Measurements from ENCODE around the gene FOXB1. TPM values are rescaled to one million over a fixed set of nuclear protein-coding genes. Genes with fewer than 3 reads are reported as not detected.

Gene FOXB1
- total RNA-seq, 1 donor from 2014 or later = not detected

DNA sequence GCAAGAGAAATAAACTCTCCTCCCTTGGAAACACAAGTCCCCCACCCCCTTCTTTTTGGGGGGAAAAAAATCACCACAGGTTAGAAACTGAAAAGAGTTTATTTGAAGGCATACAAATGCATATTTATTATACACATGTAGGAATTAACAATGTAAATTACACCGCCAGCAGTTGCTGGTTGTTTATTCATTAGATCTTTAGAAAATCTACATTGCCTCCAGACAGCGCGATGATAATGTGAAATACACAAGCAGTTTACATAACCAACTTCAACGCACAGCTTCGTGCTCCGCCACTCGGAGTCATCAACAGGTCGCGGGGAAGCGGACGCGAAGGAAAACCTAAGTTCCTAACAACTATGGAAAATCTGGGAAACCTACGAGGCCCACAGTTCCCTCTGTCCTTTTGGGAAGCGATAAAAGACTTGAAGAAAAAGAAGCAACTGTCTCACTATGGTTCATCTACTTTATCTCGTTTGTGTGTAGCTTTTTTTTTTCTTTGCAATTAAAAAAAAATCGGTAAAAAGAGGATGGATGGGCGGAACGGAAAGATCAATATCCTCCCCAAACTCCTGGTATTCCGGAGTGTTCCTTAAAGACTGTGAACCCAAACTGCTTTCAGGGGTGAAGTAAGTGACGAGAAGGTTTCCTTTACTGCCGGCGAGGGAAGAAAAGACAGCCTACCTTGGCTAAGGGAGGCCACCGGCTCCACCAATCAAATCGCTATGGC, 8.4 kb upstream of the FOXB1 start:
- Histone ChIP-seq H3K4me1 (peaks cover 13% of the 10 kb centered on the region), H3K27me3 (ENCODE audit: low read depth) (peaks cover 94% of the 10 kb centered on the region), H3K9me3 (no peaks in the 10 kb centered on the region), H3K36me3 (no peaks in the 10 kb centered on the region), H3K4me3 (no peak overlapping the region), H3K27ac (no peak overlapping the region)
- intact Hi-C loops (cut with DNase I) = no loop called here
- DNase-seq (no peak), ATAC-seq (no peak)
- TF ChIP-seq, protein P1, sequence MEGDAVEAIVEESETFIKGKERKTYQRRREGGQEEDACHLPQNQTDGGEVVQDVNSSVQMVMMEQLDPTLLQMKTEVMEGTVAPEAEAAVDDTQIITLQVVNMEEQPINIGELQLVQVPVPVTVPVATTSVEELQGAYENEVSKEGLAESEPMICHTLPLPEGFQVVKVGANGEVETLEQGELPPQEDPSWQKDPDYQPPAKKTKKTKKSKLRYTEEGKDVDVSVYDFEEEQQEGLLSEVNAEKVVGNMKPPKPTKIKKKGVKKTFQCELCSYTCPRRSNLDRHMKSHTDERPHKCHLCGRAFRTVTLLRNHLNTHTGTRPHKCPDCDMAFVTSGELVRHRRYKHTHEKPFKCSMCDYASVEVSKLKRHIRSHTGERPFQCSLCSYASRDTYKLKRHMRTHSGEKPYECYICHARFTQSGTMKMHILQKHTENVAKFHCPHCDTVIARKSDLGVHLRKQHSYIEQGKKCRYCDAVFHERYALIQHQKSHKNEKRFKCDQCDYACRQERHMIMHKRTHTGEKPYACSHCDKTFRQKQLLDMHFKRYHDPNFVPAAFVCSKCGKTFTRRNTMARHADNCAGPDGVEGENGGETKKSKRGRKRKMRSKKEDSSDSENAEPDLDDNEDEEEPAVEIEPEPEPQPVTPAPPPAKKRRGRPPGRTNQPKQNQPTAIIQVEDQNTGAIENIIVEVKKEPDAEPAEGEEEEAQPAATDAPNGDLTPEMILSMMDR (IDR thresholded peaks at IDR 0.05) = no peak

DNA sequence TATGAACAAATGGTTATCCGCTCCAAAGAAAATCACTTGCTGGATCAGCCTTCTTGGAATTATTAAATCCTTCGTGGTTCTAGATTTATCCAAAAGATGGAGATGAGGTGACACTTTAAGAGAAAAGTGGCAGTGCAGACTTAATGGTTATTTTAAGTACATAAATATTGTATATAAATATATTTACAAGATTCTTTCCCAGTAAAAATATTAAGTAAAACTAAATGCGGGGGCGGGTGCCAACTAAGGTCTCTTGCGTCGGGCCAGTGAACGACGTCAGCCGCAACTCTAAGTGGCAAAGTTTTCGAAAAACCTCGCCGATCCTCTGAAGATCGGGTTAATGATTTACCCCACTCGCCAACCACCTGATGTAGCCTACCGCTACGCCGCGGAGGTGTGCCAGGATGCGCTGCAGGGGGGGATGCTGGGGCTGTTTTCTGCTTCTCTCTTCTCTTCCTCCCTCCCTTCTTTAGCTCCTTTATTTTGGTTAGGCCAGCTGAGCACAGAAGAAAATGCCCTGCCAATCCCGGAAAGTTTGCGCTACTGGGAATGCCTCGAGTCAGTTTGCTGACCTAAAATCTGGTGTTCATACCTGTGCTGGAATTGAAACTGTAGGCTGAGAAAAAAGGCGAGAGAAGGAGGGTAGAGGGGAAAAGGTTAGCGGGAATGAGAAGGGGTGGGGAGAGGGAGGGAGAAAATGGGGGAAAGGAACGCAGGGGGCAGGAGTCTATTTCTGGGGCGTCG, 7.6 kb upstream of the FOXB1 start:
- no peak for ATAC-seq
- Histone ChIP-seq H3K27me3 (ENCODE audit: low read depth) (peaks cover 94% of the 10 kb centered on the region), H3K9me3 (no peaks in the 10 kb centered on the region), H3K27ac (no peak overlapping the region), H3K4me3 (no peak overlapping the region), H3K36me3 (no peaks in the 10 kb centered on the region), H3K4me1 (peaks cover 13% of the 10 kb centered on the region)
- TF ChIP-seq, protein P1 (IDR thresholded peaks at IDR 0.05) = no peak
- DNase-seq = no peak
- intact Hi-C loops (cut with DNase I) = no loop called here

DNA sequence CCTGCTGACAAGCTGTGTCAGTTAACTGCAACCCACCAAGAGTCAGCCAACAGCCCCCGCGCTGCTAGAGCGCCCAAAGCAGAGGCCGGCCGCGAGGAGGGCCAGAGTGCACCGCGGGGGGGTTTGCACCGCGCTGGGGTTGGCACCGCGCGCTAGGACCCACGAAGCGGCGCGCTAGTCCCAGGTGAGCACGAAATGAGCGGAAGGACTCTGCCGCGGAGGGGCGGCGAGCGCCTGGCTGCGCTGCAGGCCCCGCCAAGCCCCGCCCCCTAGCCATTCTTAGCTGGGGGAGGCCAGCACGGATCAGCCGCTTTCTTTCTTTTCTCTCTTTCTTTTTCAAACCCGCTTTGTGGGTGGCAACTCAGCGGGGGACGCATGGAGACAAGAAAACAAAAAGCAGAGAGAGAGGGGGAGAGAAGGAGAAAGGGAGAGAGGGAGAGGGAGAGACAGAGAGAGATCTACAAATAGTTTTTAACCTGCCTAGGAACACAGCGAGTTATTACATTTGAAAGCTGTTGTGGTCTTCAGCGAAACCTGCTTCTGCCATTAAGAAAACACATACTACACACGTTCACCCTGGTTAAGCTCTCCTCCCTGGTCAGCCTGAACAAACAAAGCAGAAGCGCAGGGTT, 6.9 kb upstream of the FOXB1 start:
- no peaks in the 10 kb centered on the region for H3K9me3 ChIP-seq
- no peaks in the 10 kb centered on the region for H3K36me3 ChIP-seq
- peak; percentile 44 for DNase-seq
- intact Hi-C loops (cut with DNase I) = no loop called here
- peaks cover 98% of the 10 kb centered on the region for H3K27me3 ChIP-seq (ENCODE audit: low read depth)
- peak in 1 of 2 donors; percentile 25 for ATAC-seq
- H3K4me1 ChIP-seq = peaks cover 13% of the 10 kb centered on the region
- H3K27ac ChIP-seq = no peak overlapping the region
- peak overlapping the region; percentile 19 for H3K4me3 ChIP-seq
- TF ChIP-seq, protein P1 (IDR thresholded peaks at IDR 0.05) = no peak

DNA sequence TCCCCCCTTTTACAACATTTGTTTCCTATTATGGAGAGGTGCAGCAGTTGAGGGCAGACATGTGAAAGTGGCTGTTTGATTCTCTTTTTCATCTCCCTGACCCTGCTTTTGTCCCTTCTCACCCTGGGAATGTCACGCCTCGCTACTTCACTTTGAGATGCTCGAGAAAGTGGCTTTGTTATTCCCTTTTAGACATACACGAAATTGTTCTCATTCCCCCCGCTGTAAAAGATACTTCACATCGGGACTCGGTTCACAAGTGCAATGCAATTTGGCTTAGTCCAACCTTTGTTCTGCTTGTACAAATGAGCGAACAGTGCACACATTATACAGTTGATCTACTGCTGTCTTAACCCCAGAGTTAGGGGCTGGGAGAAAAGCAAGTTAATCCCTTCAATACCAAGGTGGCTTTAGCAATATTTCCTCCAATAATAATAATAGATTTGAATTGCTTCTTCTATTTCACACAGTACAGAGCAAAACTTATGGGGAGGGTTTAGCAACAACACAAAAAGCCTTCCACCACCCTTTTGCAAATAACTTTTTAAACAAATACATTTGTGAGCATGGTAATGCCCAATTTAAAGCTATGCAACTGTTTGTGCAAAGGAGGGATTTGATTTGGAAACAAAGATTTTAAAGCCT, 5.7 kb upstream of the FOXB1 start:
- no peak for ATAC-seq
- TF ChIP-seq, protein P1 (IDR thresholded peaks at IDR 0.05) = no peak
- DNase-seq = no peak
- peaks cover 100% of the 10 kb centered on the region for H3K27me3 ChIP-seq (ENCODE audit: low read depth)
- no peak overlapping the region for H3K27ac ChIP-seq
- intact Hi-C loops (cut with DNase I) = no loop called here
- peaks cover 13% of the 10 kb centered on the region for H3K4me1 ChIP-seq
- no peaks in the 10 kb centered on the region for H3K36me3 ChIP-seq
- no peak overlapping the region for H3K4me3 ChIP-seq
- H3K9me3 ChIP-seq = no peaks in the 10 kb centered on the region

DNA sequence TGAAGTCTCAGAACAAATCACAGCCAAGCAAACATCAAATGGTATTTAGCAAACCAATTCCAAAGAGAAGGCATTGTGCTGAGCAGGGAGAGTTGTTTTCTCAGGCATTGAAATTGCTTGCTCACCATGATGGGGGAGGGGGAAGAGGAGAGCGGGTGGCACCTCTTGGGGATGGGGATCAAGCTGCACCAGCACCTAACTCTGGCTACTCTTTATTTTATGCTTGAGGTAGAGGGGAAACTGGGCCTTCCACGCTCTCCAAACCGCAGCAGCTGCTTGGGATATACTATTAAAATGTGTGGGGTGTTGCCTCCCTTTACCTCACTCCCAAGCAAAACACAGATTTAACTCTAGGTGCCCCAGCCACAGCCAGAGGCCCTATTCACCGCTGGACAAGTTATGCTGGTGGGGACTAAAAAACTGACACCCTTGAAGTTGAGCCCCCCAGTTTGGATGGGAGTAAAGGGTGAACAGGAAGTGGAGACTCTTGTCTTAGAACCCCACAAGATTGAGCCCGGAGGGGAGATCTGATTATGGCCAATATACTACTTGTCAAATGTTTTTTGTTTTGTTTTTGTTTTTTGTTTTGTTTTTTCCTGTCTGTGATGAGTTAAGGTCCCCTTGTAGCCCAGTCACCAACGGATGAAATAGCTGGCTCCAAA, 5.0 kb upstream of the FOXB1 start:
- intact Hi-C loops (cut with DNase I) = no loop called here
- DNase-seq (no peak), ATAC-seq (no peak)
- Histone ChIP-seq H3K27me3 (ENCODE audit: low read depth) (peaks cover 100% of the 10 kb centered on the region), H3K9me3 (no peaks in the 10 kb centered on the region), H3K36me3 (no peaks in the 10 kb centered on the region), H3K4me1 (peaks cover 17% of the 10 kb centered on the region), H3K27ac (no peak overlapping the region), H3K4me3 (no peak overlapping the region)
- TF ChIP-seq, protein P1 (IDR thresholded peaks at IDR 0.05) = no peak

All from lower lobe of right lung (tissue), 2 donors.